Measurements from ENCODE around the gene LPP.

GRCh38 chr3:188154809-188155574 lies 1.0 kb downstream of the LPP start:
- TF ChIP-seq EZH2phosphoT487 (IDR thresholded peaks at IDR 0.05; ENCODE audit: borderline replicate concordance, low read length) = no peak
- no peak for TF ChIP-seq CTCF (IDR thresholded peaks at IDR 0.05; ENCODE audit: low read depth, low read length, poor library complexity, severe bottlenecking)
